GM12873 (cell line): ENCODE results near the gene EDIL3.

Source experiments
- CTCF ChIP-seq: IDR thresholded peaks from 2 replicates; pipeline ENCODE4 v1.5.1; 2012; ENCODE audit warnings: low read depth, mild to moderate bottlenecking, moderate library complexity, low read length, control low read depth; ENCODE audit not compliant: insufficient read depth; ENCODE audit errors: missing control alignments

The EDIL3 gene

GRCh38 chr5:83927140-83927733, 457.4 kb downstream of the EDIL3 start:
- peak; percentile 81 for TF ChIP-seq CTCF

- TF ChIP-seq CTCF = no peak
Observed at GRCh38 chr5:83925955-83926337, 458.7 kb downstream of the EDIL3 start.

- TF ChIP-seq CTCF = no peak
Observed at GRCh38 chr5:83925321-83925954, 459.2 kb downstream of the EDIL3 start.

- TF ChIP-seq CTCF = no peak
Observed at GRCh38 chr5:83924891-83925290, 459.8 kb downstream of the EDIL3 start.

- TF ChIP-seq CTCF = no peak
Observed at GRCh38 chr5:83924171-83924570, 460.5 kb downstream of the EDIL3 start.

- TF ChIP-seq CTCF = no peak
Observed at GRCh38 chr5:83922699-83923098, 462.0 kb downstream of the EDIL3 start.

GRCh38 chr5:83921666-83922193, 462.9 kb downstream of the EDIL3 start:
- TF ChIP-seq CTCF = no peak
